ENCODE results near the gene TRIM10.

Gene TRIM10

DNA sequence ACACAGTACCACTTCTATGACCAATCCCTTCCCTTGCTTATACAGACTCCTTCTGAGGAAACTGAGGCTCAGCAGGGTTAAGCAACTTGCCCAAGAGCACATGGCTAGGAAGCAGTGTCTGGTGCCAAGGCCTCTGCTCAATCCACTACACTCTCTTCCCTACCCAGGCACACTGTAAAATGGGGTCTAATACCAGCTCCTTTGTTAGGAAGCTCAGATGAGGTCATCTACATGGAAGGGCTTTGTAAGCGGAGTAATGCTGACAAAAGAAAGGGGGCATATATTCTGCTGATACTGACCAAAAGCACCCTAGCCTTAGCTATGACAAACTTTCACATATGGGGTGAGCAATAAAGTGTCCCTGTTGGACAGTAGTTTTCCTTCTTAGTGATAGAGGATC lies 43.1 kb upstream of the TRIM10 start:
- peaks cover 37% of the 10 kb centered on the region for H3K36me3 ChIP-seq (ENCODE audit: low read depth)
- no peak overlapping the region for H3K4me3 ChIP-seq (ENCODE audit: severe bottlenecking)
- H3K27ac ChIP-seq (ENCODE audit: poor library complexity, severe bottlenecking), result no peak overlapping the region
- H3K4me1 ChIP-seq (ENCODE audit: insufficient read depth, poor library complexity, severe bottlenecking), result peaks cover 44% of the 10 kb centered on the region
- DNase-seq (ENCODE audit: low spot score) (no peak), ATAC-seq (ENCODE audit: low read depth) (no peak)
- no peaks in the 10 kb centered on the region for H3K27me3 ChIP-seq (ENCODE audit: insufficient read depth, poor library complexity, severe bottlenecking)
- TF ChIP-seq, protein P1, sequence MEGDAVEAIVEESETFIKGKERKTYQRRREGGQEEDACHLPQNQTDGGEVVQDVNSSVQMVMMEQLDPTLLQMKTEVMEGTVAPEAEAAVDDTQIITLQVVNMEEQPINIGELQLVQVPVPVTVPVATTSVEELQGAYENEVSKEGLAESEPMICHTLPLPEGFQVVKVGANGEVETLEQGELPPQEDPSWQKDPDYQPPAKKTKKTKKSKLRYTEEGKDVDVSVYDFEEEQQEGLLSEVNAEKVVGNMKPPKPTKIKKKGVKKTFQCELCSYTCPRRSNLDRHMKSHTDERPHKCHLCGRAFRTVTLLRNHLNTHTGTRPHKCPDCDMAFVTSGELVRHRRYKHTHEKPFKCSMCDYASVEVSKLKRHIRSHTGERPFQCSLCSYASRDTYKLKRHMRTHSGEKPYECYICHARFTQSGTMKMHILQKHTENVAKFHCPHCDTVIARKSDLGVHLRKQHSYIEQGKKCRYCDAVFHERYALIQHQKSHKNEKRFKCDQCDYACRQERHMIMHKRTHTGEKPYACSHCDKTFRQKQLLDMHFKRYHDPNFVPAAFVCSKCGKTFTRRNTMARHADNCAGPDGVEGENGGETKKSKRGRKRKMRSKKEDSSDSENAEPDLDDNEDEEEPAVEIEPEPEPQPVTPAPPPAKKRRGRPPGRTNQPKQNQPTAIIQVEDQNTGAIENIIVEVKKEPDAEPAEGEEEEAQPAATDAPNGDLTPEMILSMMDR (IDR thresholded peaks at IDR 0.05; ENCODE audit: poor library complexity, severe bottlenecking), result no peak
- H3K9me3 ChIP-seq (ENCODE audit: severe bottlenecking), result no peaks in the 10 kb centered on the region

DNA sequence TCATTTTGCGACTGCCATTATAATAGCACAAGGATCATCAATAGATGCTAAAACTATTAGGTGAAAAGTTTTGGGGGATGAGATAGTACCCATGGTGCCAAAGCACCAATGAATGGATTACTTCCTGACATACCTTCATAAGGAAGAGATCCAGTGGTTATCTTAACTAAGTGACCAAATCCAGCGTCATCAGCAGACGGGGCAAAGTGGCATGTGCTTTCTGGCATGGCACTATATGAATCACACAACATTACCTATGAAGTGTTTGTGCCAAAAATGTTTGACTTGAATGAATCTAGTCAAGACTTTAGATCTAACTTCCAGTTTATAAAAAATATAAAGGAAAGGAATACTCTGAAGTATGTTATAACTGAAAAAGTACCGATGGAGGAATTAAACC lies 41.4 kb upstream of the TRIM10 start:
- Histone ChIP-seq H3K27ac (ENCODE audit: poor library complexity, severe bottlenecking) (peak overlapping the region; percentile 44), H3K27me3 (ENCODE audit: insufficient read depth, poor library complexity, severe bottlenecking) (no peaks in the 10 kb centered on the region), H3K9me3 (ENCODE audit: severe bottlenecking) (no peaks in the 10 kb centered on the region), H3K36me3 (ENCODE audit: low read depth) (peaks cover 55% of the 10 kb centered on the region), H3K4me1 (ENCODE audit: insufficient read depth, poor library complexity, severe bottlenecking) (peaks cover 27% of the 10 kb centered on the region), H3K4me3 (ENCODE audit: severe bottlenecking) (no peak overlapping the region)
- TF ChIP-seq, protein P1 (IDR thresholded peaks at IDR 0.05; ENCODE audit: poor library complexity, severe bottlenecking), result no peak
- DNase-seq (ENCODE audit: low spot score) (no peak), ATAC-seq (ENCODE audit: low read depth) (no peak)

DNA sequence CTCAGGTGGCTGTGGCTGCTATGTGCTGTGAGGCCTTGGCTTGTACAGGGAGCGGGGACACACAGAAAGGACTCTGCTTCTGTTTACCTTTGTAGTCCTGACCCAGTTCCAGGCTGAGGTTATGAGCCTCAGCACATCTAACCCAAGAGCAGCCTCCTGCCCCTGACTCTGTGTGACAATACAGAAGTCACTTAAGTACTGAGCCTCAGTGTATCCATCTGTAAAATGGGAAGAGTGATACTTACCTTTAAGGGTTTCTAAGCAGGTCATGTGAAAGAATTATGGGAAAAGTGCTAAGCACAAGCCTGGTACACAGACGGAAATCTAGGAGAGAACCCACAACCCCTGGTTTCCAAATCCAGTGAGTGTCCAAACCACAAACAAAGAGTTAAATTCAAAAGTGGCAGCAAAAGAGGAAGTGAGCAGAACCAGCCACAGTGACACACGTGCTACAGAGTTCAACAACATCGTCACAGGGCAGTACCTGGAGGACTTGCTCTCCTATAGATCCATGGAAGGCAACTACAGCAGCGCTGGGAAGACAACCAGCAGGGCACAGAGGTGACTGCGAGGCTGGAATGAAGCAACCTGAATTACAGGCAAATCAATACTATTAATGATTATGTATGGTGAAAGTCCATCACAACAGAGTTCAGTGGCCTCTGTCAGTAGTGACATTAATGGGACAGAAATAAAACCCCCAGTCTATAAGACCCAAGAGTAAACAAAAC lies 39.7 kb upstream of the TRIM10 start:
- TF ChIP-seq, protein P1 (IDR thresholded peaks at IDR 0.05; ENCODE audit: poor library complexity, severe bottlenecking), result no peak
- no peak overlapping the region for H3K4me3 ChIP-seq (ENCODE audit: severe bottlenecking)
- H3K4me1 ChIP-seq (ENCODE audit: insufficient read depth, poor library complexity, severe bottlenecking), result peaks cover 17% of the 10 kb centered on the region
- H3K9me3 ChIP-seq (ENCODE audit: severe bottlenecking), result no peaks in the 10 kb centered on the region
- no peak for ATAC-seq (ENCODE audit: low read depth)
- H3K27ac ChIP-seq (ENCODE audit: poor library complexity, severe bottlenecking), result no peak overlapping the region
- peaks cover 71% of the 10 kb centered on the region for H3K36me3 ChIP-seq (ENCODE audit: low read depth)
- DNase-seq (ENCODE audit: low spot score), result no peak
- no peaks in the 10 kb centered on the region for H3K27me3 ChIP-seq (ENCODE audit: insufficient read depth, poor library complexity, severe bottlenecking)

DNA sequence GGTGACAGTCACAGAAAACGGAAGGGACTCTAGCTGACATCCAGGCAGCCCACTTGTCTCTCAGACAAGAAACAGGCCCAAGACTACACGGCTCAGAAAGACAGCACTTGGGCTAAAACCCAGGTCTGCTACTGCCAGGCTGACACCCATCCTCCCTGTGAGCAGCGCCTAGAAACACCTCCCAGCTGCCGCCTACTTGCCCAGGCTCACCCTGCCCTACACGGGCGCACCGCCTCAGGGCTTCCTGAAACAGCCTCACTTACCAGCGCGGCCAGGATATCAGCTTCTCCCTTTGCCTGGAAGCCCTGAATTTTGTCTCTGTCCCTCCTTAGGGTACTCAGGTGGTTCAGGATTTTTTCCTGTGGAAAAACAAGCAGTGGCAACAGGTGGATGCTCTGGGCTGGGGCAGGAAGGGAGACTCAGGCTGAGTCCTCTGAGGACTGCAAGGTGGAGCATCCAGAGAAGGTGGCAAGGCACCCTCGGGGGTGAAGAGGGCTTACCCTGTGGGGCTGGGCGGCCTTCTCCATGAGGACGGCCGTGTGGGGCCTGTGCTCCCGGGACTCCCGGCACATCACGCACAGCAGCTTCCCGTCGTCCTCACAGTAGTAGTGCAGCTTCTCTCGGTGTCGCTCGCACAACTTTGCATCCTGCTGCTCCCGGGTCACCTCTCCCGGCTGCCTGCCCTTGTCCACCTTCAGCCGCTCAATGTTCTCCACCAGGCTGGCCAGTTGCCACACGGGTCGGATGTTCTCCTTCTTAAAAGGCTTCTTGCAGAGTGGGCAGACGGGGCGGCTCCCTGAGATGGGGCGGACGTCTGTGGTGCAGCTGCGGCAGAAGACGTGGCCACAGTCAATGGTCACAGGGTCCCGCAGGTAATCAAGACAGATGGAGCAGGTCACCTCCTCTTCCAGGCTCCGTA lies 37.4 kb upstream of the TRIM10 start:
- no peaks in the 10 kb centered on the region for H3K9me3 ChIP-seq (ENCODE audit: severe bottlenecking)
- peaks cover 17% of the 10 kb centered on the region for H3K4me1 ChIP-seq (ENCODE audit: insufficient read depth, poor library complexity, severe bottlenecking)
- no peak for ATAC-seq (ENCODE audit: low read depth)
- H3K36me3 ChIP-seq (ENCODE audit: low read depth), result peaks cover 82% of the 10 kb centered on the region
- no peak overlapping the region for H3K27ac ChIP-seq (ENCODE audit: poor library complexity, severe bottlenecking)
- H3K27me3 ChIP-seq (ENCODE audit: insufficient read depth, poor library complexity, severe bottlenecking), result no peaks in the 10 kb centered on the region
- H3K4me3 ChIP-seq (ENCODE audit: severe bottlenecking), result no peak overlapping the region
- no peak for DNase-seq (ENCODE audit: low spot score)
- TF ChIP-seq, protein P1 (IDR thresholded peaks at IDR 0.05; ENCODE audit: poor library complexity, severe bottlenecking), result no peak

All from RWPE2 (cell line).